ENCODE results near the gene PRSS48. TPM values are rescaled to one million over a fixed set of nuclear protein-coding genes. Genes with fewer than 3 reads are reported as not detected.
"Not testable (repeated sequence)": the region's sequence is repeated elsewhere in the genome, so short reads cannot be mapped to it uniquely, and the experiment has no call there.

Gene PRSS48
- polyA plus RNA-seq, 1 experiment: not detected

DNA sequence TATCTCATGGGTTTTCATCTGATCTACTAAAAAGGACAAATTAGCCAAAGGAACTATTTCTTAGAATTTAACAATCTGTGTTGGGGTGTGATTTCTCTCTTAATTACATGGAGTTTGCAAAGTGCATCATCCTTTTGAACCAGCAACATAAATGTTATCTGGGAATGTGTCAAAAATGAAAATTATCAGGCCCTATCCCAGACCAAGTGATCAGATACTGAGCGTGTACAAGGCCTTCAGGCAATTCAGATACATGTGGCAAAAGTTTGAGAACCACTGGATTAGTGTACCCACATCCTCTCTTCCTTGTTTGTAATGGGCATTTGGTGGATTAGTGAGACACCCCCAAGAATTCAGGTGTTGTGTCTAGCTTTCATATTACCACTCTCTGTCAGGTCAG is 44.6 kb downstream of the PRSS48 start:
- CTCF ChIA-PET: interaction anchor here (0.6 kb wide), 1 partner anchor 28 kb away, joined by 5 read pairs; no protein-coding TSS in a partner anchor
- H3K27ac ChIP-seq (ENCODE audit: low read depth, low read length): no peak overlapping the region
- H3K4me3 ChIP-seq (ENCODE audit: low read depth, low read length): no peak overlapping the region
- H3K9me3 ChIP-seq (ENCODE audit: control insufficient read depth, insufficient read depth, low read length): no peaks in the 10 kb centered on the region
- DNase-seq (ENCODE audit: low read depth, low spot score): no peak
- H3K27me3 ChIP-seq (ENCODE audit: control insufficient read depth, insufficient read depth, low read length): no peaks in the 10 kb centered on the region
- no peak for TF ChIP-seq CTCF (IDR thresholded peaks at IDR 0.05; ENCODE audit: low read depth, low read length)
- POLR2A ChIA-PET: no interaction called here

DNA sequence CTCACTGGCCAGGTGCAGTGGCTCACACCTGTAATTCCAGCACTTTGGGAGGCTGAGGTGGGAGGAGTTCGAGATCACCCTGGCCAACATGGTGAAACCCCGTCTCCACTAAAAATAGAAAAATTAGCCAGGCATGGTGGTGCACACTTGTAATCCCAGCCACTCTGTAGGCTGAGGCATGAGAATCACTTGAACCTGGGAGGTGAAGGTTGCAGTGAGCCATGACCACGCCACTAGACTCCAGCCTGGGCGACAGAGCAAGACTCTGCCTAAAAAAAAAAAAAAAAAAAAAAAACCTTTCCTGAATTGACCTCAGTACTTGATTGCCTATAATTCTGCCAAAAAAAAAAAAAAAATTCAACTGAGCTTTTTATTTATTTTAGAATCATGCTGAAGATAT is 45.2 kb downstream of the PRSS48 start:
- H3K27ac ChIP-seq (ENCODE audit: low read depth, low read length); DNase-seq (ENCODE audit: low read depth, low spot score); H3K27me3 ChIP-seq (ENCODE audit: control insufficient read depth, insufficient read depth, low read length); H3K9me3 ChIP-seq (ENCODE audit: control insufficient read depth, insufficient read depth, low read length); H3K4me3 ChIP-seq (ENCODE audit: low read depth, low read length): not testable (repeated sequence)
- POLR2A ChIA-PET: interaction anchor here (0.7 kb wide), 1 partner anchor 86 kb away, joined by 7 read pairs; no protein-coding TSS in a partner anchor
- CTCF ChIA-PET: interaction anchor here (0.6 kb wide), 1 partner anchor 74 kb away, joined by 3 read pairs; no protein-coding TSS in a partner anchor

GRCh38 chr4:151322570-151322969 is 45.6 kb downstream of the PRSS48 start:
- Histone ChIP-seq H3K9me3 (ENCODE audit: control insufficient read depth, insufficient read depth, low read length) (no peaks in the 10 kb centered on the region), H3K27ac (ENCODE audit: low read depth, low read length) (no peak overlapping the region), H3K4me3 (ENCODE audit: low read depth, low read length) (no peak overlapping the region), H3K27me3 (ENCODE audit: control insufficient read depth, insufficient read depth, low read length) (no peaks in the 10 kb centered on the region)
- TF ChIP-seq CTCF (IDR thresholded peaks at IDR 0.05; ENCODE audit: low read depth, low read length): no peak
- DNase-seq (ENCODE audit: low read depth, low spot score): no peak
- ChIA-PET POLR2A (interaction anchor here (0.7 kb wide), 1 partner anchor 86 kb away, joined by 7 read pairs; no protein-coding TSS in a partner anchor), CTCF (interaction anchor here (0.6 kb wide), 1 partner anchor 73 kb away, joined by 3 read pairs; no protein-coding TSS in a partner anchor)

- Histone ChIP-seq H3K27me3 (ENCODE audit: control insufficient read depth, insufficient read depth, low read length) (no peaks in the 10 kb centered on the region), H3K27ac (ENCODE audit: low read depth, low read length) (no peak overlapping the region), H3K4me3 (ENCODE audit: low read depth, low read length) (no peak overlapping the region), H3K9me3 (ENCODE audit: control insufficient read depth, insufficient read depth, low read length) (no peaks in the 10 kb centered on the region)
- ChIA-PET CTCF (interaction anchor here (0.6 to 0.7 kb wide), 2 partner anchors 12 to 206 kb away, joined by 3 read pairs; no protein-coding TSS in a partner anchor), POLR2A (no interaction called here)
- DNase-seq (ENCODE audit: low read depth, low spot score): no peak
- no peak for TF ChIP-seq CTCF (IDR thresholded peaks at IDR 0.05; ENCODE audit: low read depth, low read length)
These were observed 46.7 kb downstream of the PRSS48 start for GRCh38 chr4:151323667-151324066.

GRCh38 chr4:151324124-151324751 is 47.3 kb downstream of the PRSS48 start:
- H3K9me3 ChIP-seq (ENCODE audit: control insufficient read depth, insufficient read depth, low read length): no peaks in the 10 kb centered on the region
- H3K27ac ChIP-seq (ENCODE audit: low read depth, low read length): no peak overlapping the region
- POLR2A ChIA-PET: no interaction called here
- H3K27me3 ChIP-seq (ENCODE audit: control insufficient read depth, insufficient read depth, low read length): no peaks in the 10 kb centered on the region
- TF ChIP-seq CTCF (IDR thresholded peaks at IDR 0.05; ENCODE audit: low read depth, low read length): no peak
- DNase-seq (ENCODE audit: low read depth, low spot score): no peak
- peak overlapping the region; percentile 67 for H3K4me3 ChIP-seq (ENCODE audit: low read depth, low read length)
- CTCF ChIA-PET: no interaction called here

All from AG04450 (cell line).